Peyer's patch (tissue), 4 donors: ENCODE data around the gene RBPJ.

Experiments used
- POLR2A ChIP-seq, 2 donors: fragments of 450-650 bp; IDR thresholded peaks; one replicate each; pipeline ENCODE4 v1.5.1; 2017; ENCODE audit warnings: antibody characterized with exemption in 2 of 2, mild to moderate bottlenecking in 2 of 2, moderate library complexity in 2 of 2
- TF ChIP-seq, protein P1 (sequence below), 6 experiments: fragments of 450-650 bp in 4 of 6; fragments of 200-600 bp in 2 of 6; sonication (generic) in 1 of 6; IDR thresholded peaks; one replicate each; pipeline ENCODE4 v1.5.1; 2017 to 2019; ENCODE audit warnings: antibody characterized with exemption in 6 of 6, mild to moderate bottlenecking in 3 of 6, moderate library complexity in 1 of 6

DNA sequence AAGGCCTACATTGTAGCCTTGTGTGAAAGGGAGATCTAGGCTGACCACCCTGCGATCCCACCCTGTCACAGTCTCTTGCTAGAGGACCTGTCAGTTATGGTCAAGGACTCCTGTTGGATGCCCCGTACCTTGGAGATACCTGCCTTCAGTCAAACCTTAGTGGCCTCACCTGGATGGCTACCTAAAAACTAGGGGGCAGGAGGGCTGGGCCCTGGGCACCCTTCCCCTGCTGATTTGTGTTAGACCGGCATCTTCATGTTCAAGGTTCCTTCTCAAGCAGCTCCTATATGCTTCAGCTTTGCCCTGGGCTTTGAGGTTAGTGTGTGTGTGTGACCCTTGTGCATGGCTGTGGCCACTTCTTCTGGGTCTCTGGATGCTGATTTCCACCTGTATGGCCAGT lies 134.1 kb downstream of the RBPJ start:
- TF ChIP-seq, protein P1, sequence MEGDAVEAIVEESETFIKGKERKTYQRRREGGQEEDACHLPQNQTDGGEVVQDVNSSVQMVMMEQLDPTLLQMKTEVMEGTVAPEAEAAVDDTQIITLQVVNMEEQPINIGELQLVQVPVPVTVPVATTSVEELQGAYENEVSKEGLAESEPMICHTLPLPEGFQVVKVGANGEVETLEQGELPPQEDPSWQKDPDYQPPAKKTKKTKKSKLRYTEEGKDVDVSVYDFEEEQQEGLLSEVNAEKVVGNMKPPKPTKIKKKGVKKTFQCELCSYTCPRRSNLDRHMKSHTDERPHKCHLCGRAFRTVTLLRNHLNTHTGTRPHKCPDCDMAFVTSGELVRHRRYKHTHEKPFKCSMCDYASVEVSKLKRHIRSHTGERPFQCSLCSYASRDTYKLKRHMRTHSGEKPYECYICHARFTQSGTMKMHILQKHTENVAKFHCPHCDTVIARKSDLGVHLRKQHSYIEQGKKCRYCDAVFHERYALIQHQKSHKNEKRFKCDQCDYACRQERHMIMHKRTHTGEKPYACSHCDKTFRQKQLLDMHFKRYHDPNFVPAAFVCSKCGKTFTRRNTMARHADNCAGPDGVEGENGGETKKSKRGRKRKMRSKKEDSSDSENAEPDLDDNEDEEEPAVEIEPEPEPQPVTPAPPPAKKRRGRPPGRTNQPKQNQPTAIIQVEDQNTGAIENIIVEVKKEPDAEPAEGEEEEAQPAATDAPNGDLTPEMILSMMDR (IDR thresholded peaks at IDR 0.05): no peak
- no peak for TF ChIP-seq POLR2A (IDR thresholded peaks at IDR 0.05)
